Upper lobe of left lung (tissue), 6 donors: Measurements from ENCODE around the gene SLC25A43. TPM values are rescaled to one million over a fixed set of nuclear protein-coding genes. Genes with fewer than 3 reads are reported as not detected.

Experiments used
- ATAC-seq, 2 donors: fragments of 200-7000 bp; cut with Tn5 transposase; one replicate each; pipeline ENCODE4 v1.9.1; 2022; ENCODE audit warnings: mild to moderate bottlenecking in 2 of 2, moderate library complexity in 2 of 2; ENCODE audit not compliant: low FRiP score in 2 of 2
- DNase-seq, 2 donors: peaks; one replicate each; pipeline ENCODE4 v3.0.0-alpha.2; 2019 to 2020
- H3K27ac ChIP-seq, 4 donors: fragments of 200-600 bp; sonication (generic); one replicate each; pipeline ENCODE4 v1.5.1; 2016 to 2019
- H3K27me3 ChIP-seq, 4 donors: fragments of 200-600 bp; sonication (generic); one replicate each; pipeline ENCODE4 v1.5.1; 2017 to 2019
- H3K36me3 ChIP-seq, 4 donors: fragments of 200-600 bp; sonication (generic); one replicate each; pipeline ENCODE4 v1.5.1; 2016 to 2019
- H3K4me1 ChIP-seq, 4 donors: fragments of 200-600 bp; sonication (generic); one replicate each; pipeline ENCODE4 v1.5.1; 2018 to 2019
- H3K4me3 ChIP-seq, 4 donors: fragments of 200-600 bp; sonication (generic); one replicate each; pipeline ENCODE4 v1.5.1; 2017 to 2019; ENCODE audit warnings: mild to moderate bottlenecking in 2 of 4, moderate library complexity in 1 of 4
- H3K9me3 ChIP-seq, 4 donors: fragments of 200-600 bp; sonication (generic); one replicate each; pipeline ENCODE4 v1.5.1; 2018 to 2019
- CTCF ChIP-seq, 6 experiments: fragments of 450-650 bp in 4 of 6; fragments of 200-600 bp in 2 of 6; sonication (generic) in 2 of 6; IDR thresholded peaks; one replicate each; pipeline ENCODE4 v1.5.1; 2016 to 2019; ENCODE audit warnings: antibody characterized with exemption in 6 of 6
- EP300 ChIP-seq, 4 donors: sonication (generic); formaldehyde crosslinking; IDR thresholded peaks; one replicate each; pipeline ENCODE4 v1.5.1; 2017; ENCODE audit warnings: antibody characterized with exemption in 4 of 4, control low read depth in 2 of 4
- POLR2A ChIP-seq, 4 donors: fragments of 450-650 bp; IDR thresholded peaks; one replicate each; pipeline ENCODE4 v1.5.1; 2016 to 2017; ENCODE audit warnings: antibody characterized with exemption in 4 of 4, mild to moderate bottlenecking in 2 of 4
- POLR2AphosphoS5 ChIP-seq, 2 donors: sonication (generic); formaldehyde crosslinking; IDR thresholded peaks; one replicate each; pipeline ENCODE4 v1.5.1; 2017; ENCODE audit warnings: antibody characterized with exemption in 2 of 2
- WGBS, 2 donors: methylation state at CpG; one replicate each; pipeline ENCODE4 v1.1.5; 2017 to 2018; 5-methylcytosine and 5-hydroxymethylcytosine counted together
- total RNA-seq, 6 donors: library from RNA; depleted of rRNA in 4 of 6; stranded (reverse); fragments of >200 nt in 4 of 6; gene quantifications; one replicate each; pipeline versions ENCODE4 v1.1.0 to v1.2.1, GENCODE V29; 2016 to 2021
- donor health status: DM: no; HTN: no; CAD: no; lungs with moderate emphysema.
- donor health status: DM: no; HTN: yes; CAD: no; lungs with severe emphysema.

Gene SLC25A43
- total RNA-seq, 6 donors from 2014 or later = 11.2 to 27.8 (median 15.8) TPM

GRCh38 chrX:119419146-119419545, 20.0 kb downstream of the SLC25A43 start:
- Histone ChIP-seq H3K27me3 (no peaks in the 10 kb centered on the region), H3K27ac (no peak overlapping the region), H3K4me3 (no peak overlapping the region), H3K4me1 (no peaks in the 10 kb centered on the region), H3K36me3 (no peaks in the 10 kb centered on the region), H3K9me3 (no peaks in the 10 kb centered on the region)
- TF ChIP-seq EP300 (IDR thresholded peaks at IDR 0.05) = no peak
- no peak for TF ChIP-seq POLR2A (IDR thresholded peaks at IDR 0.05)
- TF ChIP-seq POLR2AphosphoS5 (IDR thresholded peaks at IDR 0.05) = no peak
- TF ChIP-seq CTCF (IDR thresholded peaks at IDR 0.05) = no peak
- DNase-seq = no peak
- WGBS, 2 donors = 85% methylated on average over 4 of the region's 4 CpGs
- no peak for ATAC-seq

GRCh38 chrX:119419898-119420297, 20.8 kb downstream of the SLC25A43 start:
- H3K27ac ChIP-seq = no peak overlapping the region
- H3K4me3 ChIP-seq = no peak overlapping the region
- WGBS, 2 donors = 73 to 92% methylated on average over 2 of the region's 2 CpGs
- no peaks in the 10 kb centered on the region for H3K36me3 ChIP-seq
- TF ChIP-seq CTCF (IDR thresholded peaks at IDR 0.05) (no peak), POLR2A (IDR thresholded peaks at IDR 0.05) (no peak), EP300 (IDR thresholded peaks at IDR 0.05) (no peak), POLR2AphosphoS5 (IDR thresholded peaks at IDR 0.05) (no peak)
- ATAC-seq = no peak
- no peaks in the 10 kb centered on the region for H3K9me3 ChIP-seq
- no peaks in the 10 kb centered on the region for H3K27me3 ChIP-seq
- no peaks in the 10 kb centered on the region for H3K4me1 ChIP-seq
- DNase-seq = no peak

GRCh38 chrX:119421016-119421705, 22.0 kb downstream of the SLC25A43 start:
- Histone ChIP-seq H3K9me3 (no peaks in the 10 kb centered on the region), H3K36me3 (no peaks in the 10 kb centered on the region), H3K4me3 (no peak overlapping the region), H3K4me1 (no peaks in the 10 kb centered on the region), H3K27me3 (no peaks in the 10 kb centered on the region), H3K27ac (no peak overlapping the region)
- ATAC-seq (no peak), DNase-seq (no peak)
- no peak for TF ChIP-seq POLR2A (IDR thresholded peaks at IDR 0.05)
- TF ChIP-seq POLR2AphosphoS5 (IDR thresholded peaks at IDR 0.05) = no peak
- TF ChIP-seq EP300 (IDR thresholded peaks at IDR 0.05) = no peak
- TF ChIP-seq CTCF (IDR thresholded peaks at IDR 0.05) = no peak
- 86 to 100% methylated on average over 6 to 7 of the region's 7 CpGs for WGBS, 2 donors

GRCh38 chrX:119423631-119424030, 24.5 kb downstream of the SLC25A43 start:
- Histone ChIP-seq H3K27ac (no peak overlapping the region), H3K36me3 (no peaks in the 10 kb centered on the region), H3K27me3 (no peaks in the 10 kb centered on the region), H3K4me1 (no peaks in the 10 kb centered on the region), H3K9me3 (no peaks in the 10 kb centered on the region), H3K4me3 (no peak overlapping the region)
- ATAC-seq (no peak), DNase-seq (no peak)
- TF ChIP-seq POLR2A (IDR thresholded peaks at IDR 0.05) (no peak), EP300 (IDR thresholded peaks at IDR 0.05) (no peak), CTCF (IDR thresholded peaks at IDR 0.05) (no peak), POLR2AphosphoS5 (IDR thresholded peaks at IDR 0.05) (no peak)
- 91 to 92% methylated on average over 14 of the region's 14 CpGs for WGBS, 2 donors

- H3K27ac ChIP-seq = no peak overlapping the region
- H3K27me3 ChIP-seq = no peaks in the 10 kb centered on the region
- DNase-seq (no peak), ATAC-seq (no peak)
- H3K36me3 ChIP-seq = no peaks in the 10 kb centered on the region
- TF ChIP-seq POLR2A (IDR thresholded peaks at IDR 0.05) = no peak
- TF ChIP-seq POLR2AphosphoS5 (IDR thresholded peaks at IDR 0.05) = no peak
- TF ChIP-seq CTCF (IDR thresholded peaks at IDR 0.05) = no peak
- TF ChIP-seq EP300 (IDR thresholded peaks at IDR 0.05) = no peak
- whole genome bisulfite sequencing, 2 donors = 50 to 93% methylated on average over 4 to 6 of the region's 6 CpGs
- H3K4me1 ChIP-seq = no peaks in the 10 kb centered on the region
- no peak overlapping the region for H3K4me3 ChIP-seq
- no peaks in the 10 kb centered on the region for H3K9me3 ChIP-seq
Measured at GRCh38 chrX:119424999-119425398, 25.9 kb downstream of the SLC25A43 start.
